GM12801 (cell line): Measurements from ENCODE around the gene TMEM170B.

Source experiments
- CTCF ChIP-seq: IDR thresholded peaks from one replicate; pipeline ENCODE4 v1.5.1; 2011; ENCODE audit warnings: control low read depth; ENCODE audit not compliant: insufficient read length; ENCODE audit errors: extremely low read depth

Gene TMEM170B

DNA sequence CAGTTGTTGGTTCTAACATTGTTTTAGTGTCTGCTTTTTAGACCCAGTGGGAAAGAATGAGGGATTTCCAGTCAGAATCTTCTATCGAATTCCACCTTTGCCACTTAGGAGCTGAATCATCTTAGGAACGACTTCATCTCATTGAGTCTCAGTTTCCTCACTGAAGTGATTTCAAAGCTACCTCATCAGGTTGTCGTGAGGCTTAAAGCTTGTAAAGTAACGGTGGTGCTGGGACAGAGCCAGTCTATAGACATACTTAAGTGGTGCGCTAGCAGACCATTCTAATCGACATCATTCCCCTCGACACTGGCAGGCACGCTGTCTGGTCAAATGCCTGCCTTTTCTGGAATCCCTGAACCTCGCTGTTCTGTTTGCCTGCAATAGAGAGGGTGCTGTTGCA is 55.5 kb downstream of the TMEM170B start:
- TF ChIP-seq CTCF, result no peak

- TF ChIP-seq CTCF, result no peak
Observed at GRCh38 chr6:11595903-11596302, 58.4 kb downstream of the TMEM170B start.

- TF ChIP-seq CTCF, result no peak
Observed at GRCh38 chr6:11596640-11597237, 59.2 kb downstream of the TMEM170B start.

DNA sequence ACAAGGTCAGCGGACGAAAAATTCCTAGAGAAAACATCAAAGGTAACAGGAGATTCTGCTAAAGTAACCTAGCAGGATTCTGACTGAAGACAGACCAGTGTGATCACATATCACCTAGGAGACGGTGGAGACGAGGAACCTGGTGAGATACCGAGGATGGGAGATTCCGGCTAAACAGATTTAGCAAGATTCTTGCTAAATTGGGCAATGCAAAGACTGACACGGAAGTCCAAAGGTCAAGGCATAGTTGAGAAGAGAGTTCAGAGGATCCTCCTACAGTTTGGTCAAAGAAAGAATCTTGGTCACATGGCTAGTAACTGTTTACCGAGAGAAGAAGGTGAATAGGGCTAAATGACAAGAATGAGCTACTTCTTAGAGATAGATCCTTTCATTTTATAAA is 61.1 kb downstream of the TMEM170B start:
- no peak for TF ChIP-seq CTCF

- no peak for TF ChIP-seq CTCF
Observed at GRCh38 chr6:11600251-11600650, 62.7 kb downstream of the TMEM170B start.

DNA sequence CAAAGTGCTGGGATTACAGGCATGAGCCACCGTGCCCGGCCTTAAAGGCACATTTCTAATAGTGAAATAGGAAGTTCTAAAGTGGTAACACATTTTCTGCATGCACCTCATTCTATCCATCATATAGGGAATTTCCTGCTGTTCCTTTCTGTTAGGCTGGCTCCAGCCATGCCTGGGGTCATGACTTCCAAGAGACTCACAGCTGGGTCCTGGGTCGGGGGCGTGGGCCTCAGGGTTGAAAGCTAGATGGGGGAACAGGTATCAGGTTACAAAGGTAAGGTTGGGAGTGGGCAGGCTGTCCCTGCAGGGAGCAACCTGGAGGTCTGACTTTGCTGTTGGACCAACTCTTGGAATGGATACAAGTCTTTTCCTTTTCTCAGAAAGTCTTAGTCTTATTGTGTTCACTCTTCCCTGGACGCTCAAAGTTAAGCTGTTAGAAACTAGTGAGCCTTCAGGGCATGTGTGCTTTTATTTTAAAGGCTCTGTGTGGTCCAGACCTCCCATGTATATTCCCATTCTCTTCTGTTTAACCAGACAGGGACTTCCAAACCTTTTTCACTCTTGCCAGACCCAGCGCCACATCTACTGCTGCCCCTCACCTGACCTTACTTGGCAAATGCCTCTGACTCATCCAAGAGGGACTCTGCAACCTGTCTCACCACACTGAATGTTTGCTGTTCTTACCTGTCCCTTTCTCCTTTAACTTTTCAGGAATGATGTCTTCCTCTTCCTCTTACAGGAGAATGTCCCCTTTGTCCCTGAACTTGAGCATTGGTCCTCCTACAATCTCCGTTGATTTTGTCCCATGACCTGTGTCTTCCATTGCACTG is 64.4 kb downstream of the TMEM170B start:
- TF ChIP-seq CTCF, result no peak

DNA sequence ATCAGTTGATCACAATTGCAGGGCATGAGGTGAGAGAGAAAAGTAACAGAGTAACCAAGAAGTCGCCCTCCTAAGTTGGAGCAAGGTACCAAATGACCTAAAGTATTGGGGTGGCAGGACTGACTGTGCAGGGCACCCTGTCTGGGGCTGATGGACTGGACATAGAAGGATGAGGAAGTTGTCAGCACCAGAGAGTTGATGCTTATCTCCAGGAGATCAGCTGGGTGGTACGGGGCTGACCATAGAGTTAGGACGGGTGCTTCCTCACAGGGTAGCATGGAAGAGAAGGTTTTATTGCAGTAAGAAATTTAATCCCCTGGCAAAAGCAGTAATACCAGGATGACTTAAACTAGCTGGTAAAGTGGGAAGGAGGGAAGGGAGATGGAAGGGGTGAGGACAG is 66.7 kb downstream of the TMEM170B start:
- no peak for TF ChIP-seq CTCF
